Spleen (tissue), 7 donors: Measurements from ENCODE around the gene CSGALNACT2.

Source experiments
- POLR2A ChIP-seq, 3 donors: fragments of 450-650 bp; IDR thresholded peaks; one replicate each; pipeline ENCODE4 v1.5.1; 2017; ENCODE audit warnings: antibody characterized with exemption in 3 of 3, mild to moderate bottlenecking in 1 of 3
- TF ChIP-seq, protein P1 (sequence below), 11 experiments: fragments of 200-600 bp in 7 of 11; fragments of 450-650 bp in 4 of 11; sonication (generic) in 4 of 11; IDR thresholded peaks in 8 of 11; conservative IDR thresholded peaks in 3 of 11; 1 replicate in 7 of 11; 2 replicates in 4 of 11; pipeline versions ENCODE4 v1.4.0 to v1.8.0; 2016 to 2021; ENCODE audit warnings: antibody characterized with exemption in 11 of 11, inconsistent platforms in 4 of 11, mild to moderate bottlenecking in 1 of 11
- donor health status: DM: no; HTN: no; CAD: no; lungs with moderate emphysema.
- donor health status: DM: no; HTN: no; CAD: no.
- donor health status: DM: no; HTN: no; CAD: no.

DNA sequence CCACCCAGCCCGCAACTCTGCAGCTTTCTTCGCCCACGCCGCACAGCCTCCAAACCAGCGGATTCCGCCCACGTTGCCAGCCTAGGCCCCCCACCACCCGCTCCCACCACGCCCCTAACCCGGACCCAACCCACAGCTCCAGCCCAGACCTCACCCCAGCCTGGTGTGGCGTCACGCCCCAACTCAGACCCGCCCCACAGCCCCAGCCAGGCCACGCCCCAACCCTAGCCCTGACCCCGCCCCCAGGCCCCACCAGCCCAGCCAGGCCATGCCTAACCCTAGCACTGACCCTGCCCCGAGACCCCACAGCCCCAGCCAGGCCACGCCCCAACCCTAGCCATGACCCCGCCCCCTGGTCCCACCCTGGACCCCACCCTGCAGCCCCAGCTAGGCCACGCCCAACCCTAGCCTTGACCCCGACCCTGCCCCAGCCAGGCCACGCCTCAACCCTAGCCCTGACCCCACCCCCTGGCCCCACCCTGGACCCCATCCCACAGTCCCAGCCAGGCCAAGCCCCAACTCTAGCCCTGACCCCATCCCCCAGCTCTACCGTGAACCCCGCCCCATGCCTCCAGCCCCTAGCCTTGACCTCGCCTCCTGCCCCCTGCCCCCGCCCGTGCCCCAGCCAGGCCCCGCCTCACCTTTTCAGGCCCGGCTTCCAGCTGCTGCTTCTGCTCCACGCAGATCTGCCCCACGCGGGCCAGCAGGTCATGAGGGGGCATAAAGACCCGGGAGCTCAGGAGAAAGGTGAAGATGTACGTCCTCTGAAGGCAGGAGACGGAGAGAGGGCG is 64.6 kb downstream of the CSGALNACT2 start:
- TF ChIP-seq, protein P1, sequence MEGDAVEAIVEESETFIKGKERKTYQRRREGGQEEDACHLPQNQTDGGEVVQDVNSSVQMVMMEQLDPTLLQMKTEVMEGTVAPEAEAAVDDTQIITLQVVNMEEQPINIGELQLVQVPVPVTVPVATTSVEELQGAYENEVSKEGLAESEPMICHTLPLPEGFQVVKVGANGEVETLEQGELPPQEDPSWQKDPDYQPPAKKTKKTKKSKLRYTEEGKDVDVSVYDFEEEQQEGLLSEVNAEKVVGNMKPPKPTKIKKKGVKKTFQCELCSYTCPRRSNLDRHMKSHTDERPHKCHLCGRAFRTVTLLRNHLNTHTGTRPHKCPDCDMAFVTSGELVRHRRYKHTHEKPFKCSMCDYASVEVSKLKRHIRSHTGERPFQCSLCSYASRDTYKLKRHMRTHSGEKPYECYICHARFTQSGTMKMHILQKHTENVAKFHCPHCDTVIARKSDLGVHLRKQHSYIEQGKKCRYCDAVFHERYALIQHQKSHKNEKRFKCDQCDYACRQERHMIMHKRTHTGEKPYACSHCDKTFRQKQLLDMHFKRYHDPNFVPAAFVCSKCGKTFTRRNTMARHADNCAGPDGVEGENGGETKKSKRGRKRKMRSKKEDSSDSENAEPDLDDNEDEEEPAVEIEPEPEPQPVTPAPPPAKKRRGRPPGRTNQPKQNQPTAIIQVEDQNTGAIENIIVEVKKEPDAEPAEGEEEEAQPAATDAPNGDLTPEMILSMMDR (IDR thresholded peaks at IDR 0.05 in 8 of 11, conservative IDR thresholded peaks at IDR 0.05 in 3 of 11), result no peak
- TF ChIP-seq POLR2A (IDR thresholded peaks at IDR 0.05), result no peak
